DND-41 (cell line): ENCODE results near the gene FAM50B.

Experiments used
- EZH2 ChIP-seq: IDR thresholded peaks from 3 replicates; pipeline ENCODE4 v1.6.1; 2012; ENCODE audit warnings: borderline replicate concordance, low read depth, mild to moderate bottlenecking, moderate library complexity, low read length, inconsistent platforms; ENCODE audit not compliant: severe bottlenecking
- TF ChIP-seq, protein P1 (sequence below): IDR thresholded peaks from 2 replicates; pipeline ENCODE4 v1.5.1; 2012; ENCODE audit warnings: borderline replicate concordance, low read length, moderate library complexity, mild to moderate bottlenecking; ENCODE audit not compliant: poor library complexity, severe bottlenecking; ENCODE audit errors: extremely low read depth

DNA sequence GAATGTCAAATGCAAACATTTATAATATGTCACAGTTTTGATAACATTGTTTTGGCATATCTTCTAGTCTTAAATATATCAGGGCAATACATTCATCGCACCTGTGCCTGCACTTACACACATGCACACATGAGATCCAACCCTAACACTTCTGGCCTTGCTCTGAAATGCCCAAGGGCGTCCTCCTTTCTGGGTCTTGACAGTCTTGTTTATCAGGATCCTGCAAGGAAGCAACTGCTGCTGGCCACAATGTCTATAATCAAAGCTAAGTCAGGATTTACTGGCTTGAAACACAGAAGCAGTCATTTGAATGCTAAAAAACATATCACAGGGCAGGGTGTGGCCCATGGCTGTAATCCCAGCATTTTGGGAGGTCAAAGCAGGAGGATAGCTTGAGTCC, 32.9 kb upstream of the FAM50B start:
- TF ChIP-seq, protein P1, sequence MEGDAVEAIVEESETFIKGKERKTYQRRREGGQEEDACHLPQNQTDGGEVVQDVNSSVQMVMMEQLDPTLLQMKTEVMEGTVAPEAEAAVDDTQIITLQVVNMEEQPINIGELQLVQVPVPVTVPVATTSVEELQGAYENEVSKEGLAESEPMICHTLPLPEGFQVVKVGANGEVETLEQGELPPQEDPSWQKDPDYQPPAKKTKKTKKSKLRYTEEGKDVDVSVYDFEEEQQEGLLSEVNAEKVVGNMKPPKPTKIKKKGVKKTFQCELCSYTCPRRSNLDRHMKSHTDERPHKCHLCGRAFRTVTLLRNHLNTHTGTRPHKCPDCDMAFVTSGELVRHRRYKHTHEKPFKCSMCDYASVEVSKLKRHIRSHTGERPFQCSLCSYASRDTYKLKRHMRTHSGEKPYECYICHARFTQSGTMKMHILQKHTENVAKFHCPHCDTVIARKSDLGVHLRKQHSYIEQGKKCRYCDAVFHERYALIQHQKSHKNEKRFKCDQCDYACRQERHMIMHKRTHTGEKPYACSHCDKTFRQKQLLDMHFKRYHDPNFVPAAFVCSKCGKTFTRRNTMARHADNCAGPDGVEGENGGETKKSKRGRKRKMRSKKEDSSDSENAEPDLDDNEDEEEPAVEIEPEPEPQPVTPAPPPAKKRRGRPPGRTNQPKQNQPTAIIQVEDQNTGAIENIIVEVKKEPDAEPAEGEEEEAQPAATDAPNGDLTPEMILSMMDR, result no peak
- no peak for TF ChIP-seq EZH2
